ENCODE results near the gene CSTF1.

- TF ChIP-seq CTCF (IDR thresholded peaks at IDR 0.05) (no peak), EZH2phosphoT487 (IDR thresholded peaks at IDR 0.05; ENCODE audit: borderline replicate concordance, low read depth) (no peak), FOSL2 (IDR thresholded peaks at IDR 0.05; ENCODE audit: borderline replicate concordance, low read depth) (no peak)
Measured at GRCh38 chr20:56372850-56373249, 19.6 kb upstream of the CSTF1 start.
